K562 (cell line): ENCODE data around the gene POU4F1. TPM values are rescaled to one million over a fixed set of nuclear protein-coding genes. Genes with fewer than 3 reads are reported as not detected.

Source experiments
- ATAC-seq: fragments of 200-7000 bp; cut with Tn5 transposase; 3 replicates; pipeline ENCODE4 v1.9.1; 2020; ENCODE audit warnings: moderate library complexity
- BruUV-seq: library from RNA; stranded (reverse); fragments of 400-500 nt; replicated peaks from 2 replicates; lab custom pipeline; 2021; lab: Mats Ljungman, UMichigan
- CTCF ChIA-PET: fragments of 300-600 bp; formaldehyde crosslinking; extraction: SDS; loops from one replicate; lab custom pipeline; 2021; ENCODE audit warnings: low intra/inter-chr PET ratio; lab: Yijun Ruan, JAX
- POLR2A ChIA-PET: fragments of 300-600, 350-650 bp; sonication (Branson Sonifier 250); formaldehyde crosslinking; extraction: SDS; loops from one replicate; lab custom pipeline; 2021; ENCODE audit warnings: antibody characterized with exemption, inconsistent platforms; lab: Yijun Ruan, JAX
- DNase-seq, 4 experiments: peaks; one replicate each; pipeline versions ENCODE4 v3.0.0 to v3.0.0-alpha.2; 2011 to 2018; ENCODE audit warnings: low spot score in 3 of 4, mixed read lengths in 3 of 4; ENCODE audit errors: extremely low read depth in 1 of 4
- FAIRE-seq: peaks from 2 replicates; lab custom pipeline; 2011; peaks lifted over from hg19 to GRCh38; lab: Jason Lieb, UNC
- H2AFZ ChIP-seq: 2 replicates; pipeline ENCODE4 v1.6.0; 2011; ENCODE audit warnings: low read depth, low read length, control low read depth, inconsistent platforms
- H3K27ac ChIP-seq: fragments of 200-600 bp; 3 replicates; pipeline ENCODE4 v1.8.0; 2011; ENCODE audit warnings: low read depth, mild to moderate bottlenecking, control low read depth, inconsistent platforms, low read length, moderate library complexity, mixed read lengths; ENCODE audit errors: extremely low read depth
- H3K27me3 ChIP-seq, 2 experiments: fragments of 300-600 bp in 1 of 2; 2 replicates in 1 of 2; 3 replicates in 1 of 2; pipeline versions ENCODE4 v1.6.0 to v1.8.0; 2011; ENCODE audit warnings: inconsistent platforms in 2 of 2, low read length in 2 of 2, mild to moderate bottlenecking in 1 of 2, mixed read lengths in 1 of 2, moderate library complexity in 1 of 2; ENCODE audit not compliant: control insufficient read depth in 2 of 2, insufficient read depth in 2 of 2
- H3K36me3 ChIP-seq: fragments of 300-600 bp; 3 replicates; pipeline ENCODE4 v1.8.0; 2011; ENCODE audit warnings: mild to moderate bottlenecking, low read length, inconsistent platforms; ENCODE audit not compliant: control insufficient read depth, insufficient read depth
- H3K4me1 ChIP-seq, 2 experiments: fragments of 200-600 bp in 1 of 2; replicated peaks in 1 of 2; 2 replicates in 1 of 2; 3 replicates in 1 of 2; pipeline versions ENCODE4 v1.5.1 to v1.8.0; 2011; ENCODE audit warnings: inconsistent platforms in 2 of 2, low read length in 2 of 2, mild to moderate bottlenecking in 1 of 2, mixed read lengths in 1 of 2, moderate library complexity in 1 of 2; ENCODE audit not compliant: control insufficient read depth in 2 of 2, insufficient read depth in 2 of 2
- H3K4me2 ChIP-seq: 2 replicates; pipeline ENCODE4 v1.6.1; 2011; ENCODE audit warnings: low read length, control low read depth, inconsistent platforms, mixed read lengths; ENCODE audit not compliant: insufficient read depth
- H3K4me3 ChIP-seq: fragments of 200-600 bp; sonication (generic), shearing (Covaris generic); 2 replicates; pipeline ENCODE4 v1.5.1; 2016; ENCODE audit warnings: control low read depth, inconsistent platforms
- H3K79me2 ChIP-seq: fragments of 200-600 bp; 3 replicates; pipeline ENCODE4 v1.8.0; 2011; ENCODE audit warnings: low read length, inconsistent platforms; ENCODE audit not compliant: control insufficient read depth, insufficient read depth
- H3K9ac ChIP-seq, 2 experiments: 2 replicates each; pipeline versions ENCODE4 v1.6.0 to v1.6.1; 2011; ENCODE audit warnings: low read depth in 2 of 2, low read length in 2 of 2, control low read depth in 1 of 2, inconsistent platforms in 1 of 2, mild to moderate bottlenecking in 1 of 2, mixed read lengths in 1 of 2; ENCODE audit not compliant: insufficient read depth in 1 of 2
- H3K9me1 ChIP-seq: one replicate; pipeline ENCODE4 v1.6.0; 2011; ENCODE audit warnings: inconsistent platforms, mild to moderate bottlenecking, low read length, moderate library complexity; ENCODE audit not compliant: control insufficient read depth, insufficient read depth
- H3K9me3 ChIP-seq: replicated peaks from 2 replicates; pipeline ENCODE4 v1.5.1; 2011; ENCODE audit warnings: low read depth, low read length, inconsistent platforms; ENCODE audit not compliant: control insufficient read depth, insufficient read depth
- H4K20me1 ChIP-seq: replicated peaks from 2 replicates; pipeline ENCODE4 v1.6.1; 2011; ENCODE audit warnings: low read length, inconsistent platforms, mixed read lengths; ENCODE audit not compliant: control insufficient read depth, insufficient read depth
- ARID4B ChIP-seq: sonication (generic); formaldehyde crosslinking; IDR thresholded peaks from 2 replicates; pipeline ENCODE4 v1.8.0; 2022; ENCODE audit warnings: mild to moderate bottlenecking, missing genetic modification reagents
- DIDO1 ChIP-seq: fragments of 450-650 bp; IDR thresholded peaks from 2 replicates; pipeline ENCODE4 v1.6.1; 2016; ENCODE audit warnings: low read depth, missing biosample characterization, missing genetic modification characterization
- EHMT2 ChIP-seq: fragments of 450-650 bp; IDR thresholded peaks from 2 replicates; pipeline ENCODE4 v1.6.1; 2018; ENCODE audit warnings: antibody characterized with exemption
- FOXK2 ChIP-seq, 2 experiments: fragments of 450-650 bp; IDR thresholded peaks in 1 of 2; conservative IDR thresholded peaks in 1 of 2; 2 replicates each; pipeline ENCODE4 v1.6.1; 2016; ENCODE audit warnings: low read depth in 2 of 2, mild to moderate bottlenecking in 1 of 2
- NR0B1 ChIP-seq: fragments of 450-650 bp; IDR thresholded peaks from one replicate; pipeline ENCODE4 v1.6.1; 2018; ENCODE audit warnings: mild to moderate bottlenecking, moderate library complexity; ENCODE audit not compliant: partially characterized antibody
- PTRF ChIP-seq: fragments of 450-650 bp; IDR thresholded peaks from 2 replicates; pipeline ENCODE4 v1.6.1; 2016; ENCODE audit warnings: mild to moderate bottlenecking, missing genetic modification characterization, missing compliant biosample characterization
- SMAD4 ChIP-seq: fragments of 250-450 bp; sonication (Bioruptor Pico); conservative IDR thresholded peaks from 2 replicates; pipeline ENCODE4 v1.8.0; 2021; ENCODE audit warnings: inconsistent platforms, mild to moderate bottlenecking, moderate library complexity
- SOX6 ChIP-seq: fragments of 450-650 bp; IDR thresholded peaks from 2 replicates; pipeline ENCODE4 v1.6.1; 2014; ENCODE audit warnings: mild to moderate bottlenecking
- SREBF1 ChIP-seq: fragments of 150-350 bp; IDR thresholded peaks from 2 replicates; pipeline ENCODE4 v1.6.1; 2014; ENCODE audit warnings: antibody characterized with exemption, low read depth, low read length, borderline replicate concordance
- TCF7 ChIP-seq: sonication (generic); IDR thresholded peaks from 2 replicates; pipeline ENCODE4 v1.6.1; 2016; ENCODE audit warnings: antibody characterized with exemption, borderline replicate concordance
- THAP7 ChIP-seq: fragments of 250-450 bp; sonication (Bioruptor Pico); IDR thresholded peaks from 2 replicates; pipeline ENCODE4 v1.5.0; 2021
- ZBTB5 ChIP-seq: fragments of 450-650 bp; IDR thresholded peaks from 2 replicates; pipeline ENCODE4 v1.6.1; 2017; ENCODE audit warnings: antibody characterized with exemption
- ZNF717 ChIP-seq: fragments of 250-450 bp; sonication (Bioruptor Pico); IDR thresholded peaks from 2 replicates; pipeline ENCODE4 v1.5.0; 2021
- WGBS: fragments of 100-300 bp; shearing (Covaris generic); methylation state at CpG from one replicate; pipeline ENCODE4 v1.1.6; 2016; ENCODE audit warnings: low coverage, mixed read lengths; ENCODE audit not compliant: insufficient coverage; ENCODE audit errors: missing lambda C conversion rate; 5-methylcytosine and 5-hydroxymethylcytosine counted together
- in situ Hi-C: fragments of 300-500 bp; cut with MboI; formaldehyde crosslinking; loops from 4 replicates; pipeline ENCODE4 v1.15.0; 2018; ENCODE audit warnings: inconsistent platforms, mixed read lengths
- intact Hi-C: fragments of 100-400 bp; cut with micrococcal nuclease; formaldehyde crosslinking; loops from 2 replicates; pipeline ENCODE4 v1.14.2; 2022
- polyA plus RNA-seq, 8 experiments: library from polyadenylated mRNA; depleted of rRNA in 4 of 8; stranded (reverse) in 5 of 8; unstranded in 3 of 8; fragments of >200 nt; fragmentation: Nextera tagmentation in 2 of 8; fragmentation: Illumina TruSeq in 1 of 8; extraction: Ambion mirVana in 2 of 8; extraction: Trizol in 1 of 8; gene quantifications; 2 replicates each; pipeline versions ENCODE4 v1.2.1 to v1.2.3, GENCODE V29; 2011 to 2014; ENCODE audit warnings: inconsistent platforms in 1 of 8, missing spikeins in 1 of 8
- total RNA-seq, 7 experiments: library from RNA; depleted of rRNA in 6 of 7; stranded (reverse); fragments of >200 nt in 6 of 7; fragmentation: Illumina TruSeq in 2 of 7; extraction: Trizol in 2 of 7; gene quantifications; 2 replicates each; pipeline versions ENCODE4 v1.2.1 to v1.2.3, GENCODE V29; 2011 to 2021; ENCODE audit warnings: low replicate concordance in 1 of 7

Gene POU4F1
- total and polyA plus RNA-seq, 9 of the 15 experiments (the other 6 are each of a cell fraction or from before 2014, with no cell fraction given), result 0.61 to 2.8 (median 1.5) TPM

GRCh38 chr13:78620936-78621470 lies 17.7 kb upstream of the POU4F1 start:
- Histone ChIP-seq H3K4me3 (no peak overlapping the region), H3K4me2 (no peak overlapping the region), H4K20me1 (no peaks in the 10 kb centered on the region), H3K27me3 (no peaks in the 10 kb centered on the region), H3K36me3 (peaks cover 29% of the 10 kb centered on the region; the same call in 2 of the 3 replicates), H3K9ac (no peak overlapping the region), H2AFZ (no peak overlapping the region), H3K79me2 (peaks cover 11% of the 10 kb centered on the region; the same call in 2 of the 3 replicates), H3K27ac (no peak overlapping the region), H3K9me3 (no peaks in the 10 kb centered on the region), H3K4me1 (peaks cover 7 to 9% of the 10 kb centered on the region in 2 experiments; a peak in 3 of 5 replicates), H3K9me1 (no peaks in the 10 kb centered on the region)
- DNase-seq, result no peak
- FAIRE-seq, result no peak
- 68% methylated on average over 2 of the region's 2 CpGs for WGBS
- no TSS peak for BruUV-seq
- intact Hi-C loops (no loop called here), in situ Hi-C loops (no loop called here)
- ChIA-PET CTCF (no interaction called here), POLR2A (interaction anchor here (1.0 to 1.6 kb wide), 3 partner anchors 10 to 18 kb away, joined by 3 read pairs; partner anchors contain the start of gene POU4F1)
- ATAC-seq, result no peak
- TF ChIP-seq SREBF1 (no peak), NR0B1 (no peak), PTRF (no peak), EHMT2 (no peak), TCF7 (no peak), DIDO1 (tag) (no peak), ZBTB5 (no peak), FOXK2 (conservative IDR thresholded peaks at IDR 0.05 in 1 of 2, IDR thresholded peaks at IDR 0.05 in 1 of 2; ENCODE audit: low read depth in 2 of 2) (no peak), SOX6 (no peak), THAP7 (no peak), ZNF717 (CRISPR knock-in tag) (no peak), SMAD4 (CRISPR knock-in tag) (no peak), ARID4B (CRISPR knock-in tag) (no peak)
